ENCODE data around the gene DHX35. TPM values are rescaled to one million over a fixed set of nuclear protein-coding genes. Genes with fewer than 3 reads are reported as not detected.

DHX35 gene
- total and polyA plus RNA-seq, 2 experiments from 2014 or later, result 8.3 to 25.9 TPM

- no peak for TF ChIP-seq ETS1 (IDR thresholded peaks at IDR 0.05)
These were observed 74.7 kb downstream of the DHX35 start (continued) for GRCh38 chr20:39036851-39037250.

- no peaks in the 10 kb centered on the region for H3K27me3 ChIP-seq (ENCODE audit: insufficient read depth)
- H3K27me3 Mint-ChIP-seq (ENCODE audit: insufficient read depth, low read depth, poor library complexity), result peaks cover 5% of the 10 kb centered on the region
- H3F3A ChIP-seq (replicated peaks; ENCODE audit: low read depth), result no peaks in the 10 kb centered on the region
- H2AFZ ChIP-seq, result no peak overlapping the region
- no peaks in the 10 kb centered on the region for H3K4me1 ChIP-seq (ENCODE audit: insufficient read depth)
- H3K9me3 Mint-ChIP-seq, result no peaks in the 10 kb centered on the region
- no peaks in the 10 kb centered on the region for H3K79me2 ChIP-seq (replicated peaks; ENCODE audit: insufficient read depth)
- H3K4me3 ChIP-seq, result no peak overlapping the region
- no peak overlapping the region for H3K4me3 Mint-ChIP-seq
- H3K27ac ChIP-seq (ENCODE audit: low read depth), result no peak overlapping the region
- peaks cover 5% of the 10 kb centered on the region for H4K20me1 ChIP-seq (replicated peaks; ENCODE audit: insufficient read depth)
- no peak for TF ChIP-seq POLR2AphosphoS5 (IDR thresholded peaks at IDR 0.05; ENCODE audit: low read depth)
- TF ChIP-seq NANOG (IDR thresholded peaks at IDR 0.05; ENCODE audit: borderline replicate concordance), result no peak
- no peak for TF ChIP-seq STAT1 (IDR thresholded peaks at IDR 0.05; ENCODE audit: unreplicated experiment)
- no peak overlapping the region for H3K4me2 ChIP-seq
- peaks cover 35% of the 10 kb centered on the region for H3K36me3 ChIP-seq (ENCODE audit: insufficient read depth)
- no peak overlapping the region for H3K27ac Mint-ChIP-seq
- DNase-seq (ENCODE audit: low spot score) (no peak), ATAC-seq (no peak)
- H3K4me1 Mint-ChIP-seq, result no peaks in the 10 kb centered on the region
- no peaks in the 10 kb centered on the region for H3K9me2 ChIP-seq (ENCODE audit: insufficient read depth)
- H3K36me3 Mint-ChIP-seq (ENCODE audit: low read depth), result peaks cover 54% of the 10 kb centered on the region
These were observed 75.9 kb downstream of the DHX35 start for GRCh38 chr20:39038047-39038446.

GRCh38 chr20:39038495-39038894 is 76.4 kb downstream of the DHX35 start:
- Mint-ChIP-seq H3K9me3 (no peaks in the 10 kb centered on the region), H3K36me3 (ENCODE audit: low read depth) (peaks cover 58% of the 10 kb centered on the region), H3K4me3 (no peak overlapping the region), H3K4me1 (no peaks in the 10 kb centered on the region), H3K27ac (no peak overlapping the region), H3K27me3 (ENCODE audit: insufficient read depth, low read depth, poor library complexity) (peaks cover 5% of the 10 kb centered on the region)
- no peaks in the 10 kb centered on the region for H3K27me3 ChIP-seq (ENCODE audit: insufficient read depth)
- TF ChIP-seq EZH2 (IDR thresholded peaks at IDR 0.05; ENCODE audit: low read depth, unreplicated experiment), result no peak
- no peak for TF ChIP-seq ZNF462 (CRISPR knock-in tag; IDR thresholded peaks at IDR 0.05)
- H3K4me2 ChIP-seq, result no peak overlapping the region
- no peak overlapping the region for H3K27ac ChIP-seq (ENCODE audit: low read depth)
- no peaks in the 10 kb centered on the region for H3K9me2 ChIP-seq (ENCODE audit: insufficient read depth)
- no peaks in the 10 kb centered on the region for H3K79me2 ChIP-seq (replicated peaks; ENCODE audit: insufficient read depth)
- DNase-seq (ENCODE audit: low spot score), result no peak
- H2AFZ ChIP-seq, result no peak overlapping the region
- H3K4me1 ChIP-seq (ENCODE audit: insufficient read depth), result no peaks in the 10 kb centered on the region
- H3F3A ChIP-seq (replicated peaks; ENCODE audit: low read depth), result no peaks in the 10 kb centered on the region
- no peak for ATAC-seq
- peaks cover 5% of the 10 kb centered on the region for H4K20me1 ChIP-seq (replicated peaks; ENCODE audit: insufficient read depth)
- no peak overlapping the region for H3K4me3 ChIP-seq
- H3K36me3 ChIP-seq (ENCODE audit: insufficient read depth), result peaks cover 35% of the 10 kb centered on the region
